Measurements from ENCODE around the gene CNOT6.

GRCh38 chr5:180532268-180532667 lies 38.1 kb downstream of the CNOT6 start:
- no peak for TF ChIP-seq POLR2AphosphoS5 (IDR thresholded peaks at IDR 0.05)
- TF ChIP-seq CTCF (IDR thresholded peaks at IDR 0.05), result no peak
- TF ChIP-seq EP300 (IDR thresholded peaks at IDR 0.05), result no peak

All from suprapubic skin (tissue), 4 donors.